ENCODE data around the gene FXR1.

The FXR1 gene

GRCh38 chr3:181030948-181031347 is 118.5 kb downstream of the FXR1 start:
- TF ChIP-seq SIN3A (IDR thresholded peaks at IDR 0.05; ENCODE audit: borderline replicate concordance, insufficient read depth, low read length) (no peak), POLR2AphosphoS5 (IDR thresholded peaks at IDR 0.05; ENCODE audit: low read depth, low read length) (no peak), REST (IDR thresholded peaks at IDR 0.05; ENCODE audit: insufficient read depth in 1 of 2, low read depth in 2 of 2, low read length in 2 of 2) (no peak), FOXP2 (optimal IDR thresholded peaks at IDR 0.05; ENCODE audit: borderline replicate concordance, extremely low read depth, extremely low read length, insufficient read depth) (no peak), TAF1 (IDR thresholded peaks at IDR 0.05; ENCODE audit: borderline replicate concordance, insufficient read depth, low read length) (no peak)
